Mammary epithelial cell (primary cell): ENCODE data around the gene TFPI2.

ENCODE experiments used
- EZH2 ChIP-seq: IDR thresholded peaks from 2 replicates; pipeline ENCODE4 v1.6.1; 2012; ENCODE audit warnings: low read length, inconsistent platforms, borderline replicate concordance
- TF ChIP-seq, protein P1 (sequence below), 2 donors: IDR thresholded peaks in 1 of 2; conservative IDR thresholded peaks in 1 of 2; 2 replicates each; pipeline ENCODE4 v1.5.1; 2011 to 2012; ENCODE audit warnings: inconsistent platforms in 2 of 2, low read length in 2 of 2, mild to moderate bottlenecking in 2 of 2, control low read depth in 1 of 2, low read depth in 1 of 2; ENCODE audit not compliant: insufficient read depth in 1 of 2; ENCODE audit errors: extremely low read depth in 1 of 2

DNA sequence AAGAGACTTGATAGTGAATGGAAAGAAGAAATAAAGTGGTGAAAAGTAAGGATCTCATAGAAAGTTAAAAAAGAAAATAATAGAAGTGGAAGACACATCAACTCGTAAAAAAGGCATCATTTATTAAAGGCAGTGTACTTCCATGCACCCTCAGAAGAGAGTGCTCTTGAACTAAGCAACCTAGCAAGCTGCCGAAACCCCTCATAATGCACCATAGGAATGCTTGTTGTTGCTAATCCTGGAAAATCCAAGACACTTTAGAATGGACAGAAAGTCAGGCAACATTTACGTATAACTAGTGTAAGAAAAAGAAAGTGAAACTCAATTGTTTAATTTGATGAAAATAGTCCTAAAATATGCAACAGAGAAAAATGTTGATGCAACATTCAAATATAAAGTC, 12.8 kb downstream of the TFPI2 start:
- TF ChIP-seq, protein P1, sequence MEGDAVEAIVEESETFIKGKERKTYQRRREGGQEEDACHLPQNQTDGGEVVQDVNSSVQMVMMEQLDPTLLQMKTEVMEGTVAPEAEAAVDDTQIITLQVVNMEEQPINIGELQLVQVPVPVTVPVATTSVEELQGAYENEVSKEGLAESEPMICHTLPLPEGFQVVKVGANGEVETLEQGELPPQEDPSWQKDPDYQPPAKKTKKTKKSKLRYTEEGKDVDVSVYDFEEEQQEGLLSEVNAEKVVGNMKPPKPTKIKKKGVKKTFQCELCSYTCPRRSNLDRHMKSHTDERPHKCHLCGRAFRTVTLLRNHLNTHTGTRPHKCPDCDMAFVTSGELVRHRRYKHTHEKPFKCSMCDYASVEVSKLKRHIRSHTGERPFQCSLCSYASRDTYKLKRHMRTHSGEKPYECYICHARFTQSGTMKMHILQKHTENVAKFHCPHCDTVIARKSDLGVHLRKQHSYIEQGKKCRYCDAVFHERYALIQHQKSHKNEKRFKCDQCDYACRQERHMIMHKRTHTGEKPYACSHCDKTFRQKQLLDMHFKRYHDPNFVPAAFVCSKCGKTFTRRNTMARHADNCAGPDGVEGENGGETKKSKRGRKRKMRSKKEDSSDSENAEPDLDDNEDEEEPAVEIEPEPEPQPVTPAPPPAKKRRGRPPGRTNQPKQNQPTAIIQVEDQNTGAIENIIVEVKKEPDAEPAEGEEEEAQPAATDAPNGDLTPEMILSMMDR (conservative IDR thresholded peaks at IDR 0.05 in 1 of 2, IDR thresholded peaks at IDR 0.05 in 1 of 2; ENCODE audit: extremely low read depth in 1 of 2, insufficient read depth in 1 of 2, low read depth in 1 of 2, low read length in 2 of 2) = no peak
- no peak for TF ChIP-seq EZH2
